ENCODE results near the gene DEPDC5.

GRCh38 chr22:31739795-31740201, 14.0 kb upstream of the DEPDC5 start:
- TF ChIP-seq, protein P1, sequence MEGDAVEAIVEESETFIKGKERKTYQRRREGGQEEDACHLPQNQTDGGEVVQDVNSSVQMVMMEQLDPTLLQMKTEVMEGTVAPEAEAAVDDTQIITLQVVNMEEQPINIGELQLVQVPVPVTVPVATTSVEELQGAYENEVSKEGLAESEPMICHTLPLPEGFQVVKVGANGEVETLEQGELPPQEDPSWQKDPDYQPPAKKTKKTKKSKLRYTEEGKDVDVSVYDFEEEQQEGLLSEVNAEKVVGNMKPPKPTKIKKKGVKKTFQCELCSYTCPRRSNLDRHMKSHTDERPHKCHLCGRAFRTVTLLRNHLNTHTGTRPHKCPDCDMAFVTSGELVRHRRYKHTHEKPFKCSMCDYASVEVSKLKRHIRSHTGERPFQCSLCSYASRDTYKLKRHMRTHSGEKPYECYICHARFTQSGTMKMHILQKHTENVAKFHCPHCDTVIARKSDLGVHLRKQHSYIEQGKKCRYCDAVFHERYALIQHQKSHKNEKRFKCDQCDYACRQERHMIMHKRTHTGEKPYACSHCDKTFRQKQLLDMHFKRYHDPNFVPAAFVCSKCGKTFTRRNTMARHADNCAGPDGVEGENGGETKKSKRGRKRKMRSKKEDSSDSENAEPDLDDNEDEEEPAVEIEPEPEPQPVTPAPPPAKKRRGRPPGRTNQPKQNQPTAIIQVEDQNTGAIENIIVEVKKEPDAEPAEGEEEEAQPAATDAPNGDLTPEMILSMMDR (IDR thresholded peaks at IDR 0.05 in 2 of 3, conservative IDR thresholded peaks at IDR 0.05 in 1 of 3; ENCODE audit: control insufficient read depth in 2 of 3, extremely low read depth in 1 of 3, insufficient read depth in 1 of 3, low read depth in 3 of 3, low read length in 3 of 3), result no peak
- no peak for TF ChIP-seq TBL1XR1 (IDR thresholded peaks at IDR 0.05; ENCODE audit: low read depth, low read length)
- TF ChIP-seq, protein P2, sequence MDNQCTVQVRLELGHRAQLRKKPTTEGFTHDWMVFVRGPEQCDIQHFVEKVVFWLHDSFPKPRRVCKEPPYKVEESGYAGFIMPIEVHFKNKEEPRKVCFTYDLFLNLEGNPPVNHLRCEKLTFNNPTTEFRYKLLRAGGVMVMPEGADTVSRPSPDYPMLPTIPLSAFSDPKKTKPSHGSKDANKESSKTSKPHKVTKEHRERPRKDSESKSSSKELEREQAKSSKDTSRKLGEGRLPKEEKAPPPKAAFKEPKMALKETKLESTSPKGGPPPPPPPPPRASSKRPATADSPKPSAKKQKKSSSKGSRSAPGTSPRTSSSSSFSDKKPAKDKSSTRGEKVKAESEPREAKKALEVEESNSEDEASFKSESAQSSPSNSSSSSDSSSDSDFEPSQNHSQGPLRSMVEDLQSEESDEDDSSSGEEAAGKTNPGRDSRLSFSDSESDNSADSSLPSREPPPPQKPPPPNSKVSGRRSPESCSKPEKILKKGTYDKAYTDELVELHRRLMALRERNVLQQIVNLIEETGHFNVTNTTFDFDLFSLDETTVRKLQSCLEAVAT (IDR thresholded peaks at IDR 0.05), result no peak
- TF ChIP-seq ZNF274 (IDR thresholded peaks at IDR 0.05; ENCODE audit: insufficient read depth, insufficient read length), result no peak
- TF ChIP-seq SMC3 (IDR thresholded peaks at IDR 0.05; ENCODE audit: borderline replicate concordance, low read length), result no peak
- no peak for TF ChIP-seq SREBF2 (IDR thresholded peaks at IDR 0.05; ENCODE audit: low read length)
- no peak for TF ChIP-seq POLR2AphosphoS5 (IDR thresholded peaks at IDR 0.05; ENCODE audit: low read length)
- TF ChIP-seq RCOR1 (conservative IDR thresholded peaks at IDR 0.05; ENCODE audit: low read depth, low read length), result no peak
- TF ChIP-seq, protein P3, sequence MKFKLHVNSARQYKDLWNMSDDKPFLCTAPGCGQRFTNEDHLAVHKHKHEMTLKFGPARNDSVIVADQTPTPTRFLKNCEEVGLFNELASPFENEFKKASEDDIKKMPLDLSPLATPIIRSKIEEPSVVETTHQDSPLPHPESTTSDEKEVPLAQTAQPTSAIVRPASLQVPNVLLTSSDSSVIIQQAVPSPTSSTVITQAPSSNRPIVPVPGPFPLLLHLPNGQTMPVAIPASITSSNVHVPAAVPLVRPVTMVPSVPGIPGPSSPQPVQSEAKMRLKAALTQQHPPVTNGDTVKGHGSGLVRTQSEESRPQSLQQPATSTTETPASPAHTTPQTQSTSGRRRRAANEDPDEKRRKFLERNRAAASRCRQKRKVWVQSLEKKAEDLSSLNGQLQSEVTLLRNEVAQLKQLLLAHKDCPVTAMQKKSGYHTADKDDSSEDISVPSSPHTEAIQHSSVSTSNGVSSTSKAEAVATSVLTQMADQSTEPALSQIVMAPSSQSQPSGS (IDR thresholded peaks at IDR 0.05; ENCODE audit: low read length), result no peak
- no peak for TF ChIP-seq REST (IDR thresholded peaks at IDR 0.05; ENCODE audit: low read depth, low read length)
- TF ChIP-seq FOXM1 (IDR thresholded peaks at IDR 0.05; ENCODE audit: low read depth, low read length), result no peak
